ENCODE results near the gene CLDN14. TPM values are rescaled to one million over a fixed set of nuclear protein-coding genes. Genes with fewer than 3 reads are reported as not detected.

Gene CLDN14
- total RNA-seq, 1 donor from 2014 or later: not detected

- Histone ChIP-seq H3K9me3 (replicated peaks) (peaks cover 6% of the 10 kb centered on the region), H3K27me3 (ENCODE audit: low read depth) (no peaks in the 10 kb centered on the region), H3K27ac (replicated peaks) (no peak overlapping the region), H3K4me3 (no peak overlapping the region), H3K4me1 (no peaks in the 10 kb centered on the region), H3K36me3 (no peaks in the 10 kb centered on the region)
- no peak for DNase-seq
- TF ChIP-seq CTCF (IDR thresholded peaks at IDR 0.05; ENCODE audit: borderline replicate concordance): no peak
- intact Hi-C loops (cut with micrococcal nuclease): no loop called here
These were observed 42.8 kb downstream of the CLDN14 start for GRCh38 chr21:36436829-36437744.

GRCh38 chr21:36434144-36434543 is 45.8 kb downstream of the CLDN14 start:
- intact Hi-C loops (cut with micrococcal nuclease): no loop called here
- H3K36me3 ChIP-seq: no peaks in the 10 kb centered on the region

GRCh38 chr21:36433059-36433709 is 46.7 kb downstream of the CLDN14 start:
- Histone ChIP-seq H3K27ac (replicated peaks) (no peak overlapping the region), H3K4me1 (peaks cover 17% of the 10 kb centered on the region), H3K9me3 (replicated peaks) (peaks cover 6% of the 10 kb centered on the region), H3K27me3 (ENCODE audit: low read depth) (no peaks in the 10 kb centered on the region), H3K36me3 (no peaks in the 10 kb centered on the region), H3K4me3 (no peak overlapping the region)
- no peak for DNase-seq
- TF ChIP-seq CTCF (IDR thresholded peaks at IDR 0.05; ENCODE audit: borderline replicate concordance): no peak
- intact Hi-C loops (cut with micrococcal nuclease): no loop called here

More at GRCh38 chr21:36434144-36434543, 45.8 kb downstream of the CLDN14 start:
- peaks cover 17% of the 10 kb centered on the region for H3K4me1 ChIP-seq
- H3K27ac ChIP-seq (replicated peaks): no peak overlapping the region
- no peak for DNase-seq
- TF ChIP-seq CTCF (IDR thresholded peaks at IDR 0.05; ENCODE audit: borderline replicate concordance): no peak
- no peak overlapping the region for H3K4me3 ChIP-seq
- no peaks in the 10 kb centered on the region for H3K27me3 ChIP-seq (ENCODE audit: low read depth)
- H3K9me3 ChIP-seq (replicated peaks): peaks cover 6% of the 10 kb centered on the region

GRCh38 chr21:36431252-36431651 is 48.7 kb downstream of the CLDN14 start:
- peaks cover 17% of the 10 kb centered on the region for H3K4me1 ChIP-seq
- no peak for TF ChIP-seq CTCF (IDR thresholded peaks at IDR 0.05; ENCODE audit: borderline replicate concordance)
- H3K4me3 ChIP-seq: no peak overlapping the region
- no peak for DNase-seq
- H3K27me3 ChIP-seq (ENCODE audit: low read depth): no peaks in the 10 kb centered on the region
- H3K27ac ChIP-seq (replicated peaks): no peak overlapping the region
- H3K9me3 ChIP-seq (replicated peaks): no peaks in the 10 kb centered on the region
- intact Hi-C loops (cut with micrococcal nuclease): no loop called here
- H3K36me3 ChIP-seq: no peaks in the 10 kb centered on the region

- no peak for DNase-seq
- Histone ChIP-seq H3K4me1 (peaks cover 17% of the 10 kb centered on the region), H3K27me3 (ENCODE audit: low read depth) (no peaks in the 10 kb centered on the region), H3K36me3 (no peaks in the 10 kb centered on the region), H3K9me3 (replicated peaks) (no peaks in the 10 kb centered on the region), H3K4me3 (peak overlapping the region; percentile 56), H3K27ac (replicated peaks) (peak overlapping the region; percentile 79)
- intact Hi-C loops (cut with micrococcal nuclease): no loop called here
- no peak for TF ChIP-seq CTCF (IDR thresholded peaks at IDR 0.05; ENCODE audit: borderline replicate concordance)
These were observed 49.1 kb downstream of the CLDN14 start for GRCh38 chr21:36430841-36431240.
